Measurements from ENCODE around the gene CAMTA1. TPM values are rescaled to one million over a fixed set of nuclear protein-coding genes. Genes with fewer than 3 reads are reported as not detected.

The CAMTA1 gene
- total RNA-seq, 2 donors from 2014 or later: 100 to 102 TPM

DNA sequence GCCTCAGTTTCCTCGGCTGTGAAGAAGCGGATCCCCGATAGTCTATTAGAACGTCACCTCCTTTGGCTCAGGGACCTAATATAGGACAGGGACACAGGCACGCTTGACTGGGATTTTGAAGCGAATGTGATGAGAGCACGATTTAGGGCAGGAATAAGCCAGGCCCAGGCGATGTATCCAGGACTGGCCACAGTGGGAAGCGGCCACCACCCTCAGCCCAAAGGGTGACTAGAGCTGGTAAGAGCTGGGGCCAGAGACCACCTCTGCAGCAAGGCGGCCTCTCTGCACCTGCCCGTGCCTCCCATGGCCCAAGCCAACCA, 885.9 kb downstream of the CAMTA1 start:
- H3K9me3 ChIP-seq: no peaks in the 10 kb centered on the region
- DNase-seq (ENCODE audit: low spot score): no peak
- H3K4me3 ChIP-seq: no peak overlapping the region
- 94% methylated on average over 11 of the region's 11 CpGs for WGBS
- H3K4me1 ChIP-seq (replicated peaks): no peaks in the 10 kb centered on the region
- H3K36me3 ChIP-seq: no peaks in the 10 kb centered on the region
- H3K27me3 ChIP-seq (replicated peaks; ENCODE audit: insufficient read depth): no peaks in the 10 kb centered on the region
- no peak overlapping the region for H3K27ac ChIP-seq
- no peak for TF ChIP-seq POLR2A (IDR thresholded peaks at IDR 0.05)
- no peak for TF ChIP-seq POLR2AphosphoS5 (IDR thresholded peaks at IDR 0.05)
- TF ChIP-seq, protein P1, sequence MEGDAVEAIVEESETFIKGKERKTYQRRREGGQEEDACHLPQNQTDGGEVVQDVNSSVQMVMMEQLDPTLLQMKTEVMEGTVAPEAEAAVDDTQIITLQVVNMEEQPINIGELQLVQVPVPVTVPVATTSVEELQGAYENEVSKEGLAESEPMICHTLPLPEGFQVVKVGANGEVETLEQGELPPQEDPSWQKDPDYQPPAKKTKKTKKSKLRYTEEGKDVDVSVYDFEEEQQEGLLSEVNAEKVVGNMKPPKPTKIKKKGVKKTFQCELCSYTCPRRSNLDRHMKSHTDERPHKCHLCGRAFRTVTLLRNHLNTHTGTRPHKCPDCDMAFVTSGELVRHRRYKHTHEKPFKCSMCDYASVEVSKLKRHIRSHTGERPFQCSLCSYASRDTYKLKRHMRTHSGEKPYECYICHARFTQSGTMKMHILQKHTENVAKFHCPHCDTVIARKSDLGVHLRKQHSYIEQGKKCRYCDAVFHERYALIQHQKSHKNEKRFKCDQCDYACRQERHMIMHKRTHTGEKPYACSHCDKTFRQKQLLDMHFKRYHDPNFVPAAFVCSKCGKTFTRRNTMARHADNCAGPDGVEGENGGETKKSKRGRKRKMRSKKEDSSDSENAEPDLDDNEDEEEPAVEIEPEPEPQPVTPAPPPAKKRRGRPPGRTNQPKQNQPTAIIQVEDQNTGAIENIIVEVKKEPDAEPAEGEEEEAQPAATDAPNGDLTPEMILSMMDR (IDR thresholded peaks at IDR 0.05): no peak
- intact Hi-C loops (cut with DNase I): no loop called here

DNA sequence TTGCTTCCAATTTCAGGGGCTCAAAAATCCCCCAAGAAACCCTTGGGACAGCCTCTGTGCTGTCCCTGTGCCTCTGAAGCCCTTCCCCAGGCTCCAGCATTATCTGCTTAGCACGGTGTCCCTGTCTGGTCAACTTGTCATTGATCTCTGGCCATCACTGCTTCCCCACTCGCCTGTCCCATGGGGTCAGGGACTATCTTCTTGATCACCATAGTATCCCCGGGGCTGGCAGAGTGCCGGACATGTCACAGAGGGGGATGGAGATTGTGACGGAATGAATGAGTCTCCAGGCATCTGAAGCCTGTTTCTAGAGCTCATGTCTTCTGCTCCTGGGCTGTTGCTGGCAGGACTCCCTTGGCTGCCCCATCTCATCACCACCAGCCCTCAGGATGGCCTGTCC, 886.4 kb downstream of the CAMTA1 start:
- intact Hi-C loops (cut with DNase I): no loop called here
- Histone ChIP-seq H3K27ac (no peak overlapping the region), H3K27me3 (replicated peaks; ENCODE audit: insufficient read depth) (no peaks in the 10 kb centered on the region), H3K9me3 (no peaks in the 10 kb centered on the region), H3K4me3 (no peak overlapping the region), H3K36me3 (no peaks in the 10 kb centered on the region), H3K4me1 (replicated peaks) (no peaks in the 10 kb centered on the region)
- WGBS: 86% methylated on average over 5 of the region's 5 CpGs
- DNase-seq (ENCODE audit: low spot score): no peak
- TF ChIP-seq POLR2AphosphoS5 (IDR thresholded peaks at IDR 0.05): no peak
- TF ChIP-seq, protein P1 (IDR thresholded peaks at IDR 0.05): no peak
- TF ChIP-seq POLR2A (IDR thresholded peaks at IDR 0.05): no peak

DNA sequence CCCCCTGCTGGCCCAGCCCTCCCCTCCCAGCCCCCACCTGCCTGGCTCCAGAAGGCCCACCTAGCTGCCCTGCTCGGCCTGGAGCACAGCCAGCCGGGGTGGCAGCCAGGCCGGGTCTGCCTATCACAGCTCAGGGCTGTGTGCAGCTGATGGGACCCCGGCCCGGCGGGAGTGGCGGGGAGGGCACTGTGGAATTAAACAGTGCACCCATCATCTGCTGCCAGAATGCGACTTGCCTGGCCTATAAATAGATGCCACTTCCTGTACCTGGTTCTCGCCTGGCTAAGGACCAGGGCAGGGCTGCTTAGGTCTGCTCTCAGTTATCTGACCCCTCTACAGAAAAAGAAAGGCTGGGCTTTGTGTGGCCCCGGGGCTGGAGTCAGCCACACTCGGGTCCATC, 887.6 kb downstream of the CAMTA1 start:
- Histone ChIP-seq H3K9me3 (no peaks in the 10 kb centered on the region), H3K4me3 (no peak overlapping the region), H3K27ac (no peak overlapping the region), H3K27me3 (replicated peaks; ENCODE audit: insufficient read depth) (no peaks in the 10 kb centered on the region), H3K36me3 (no peaks in the 10 kb centered on the region), H3K4me1 (replicated peaks) (no peaks in the 10 kb centered on the region)
- no peak for DNase-seq (ENCODE audit: low spot score)
- intact Hi-C loops (cut with DNase I): no loop called here
- TF ChIP-seq POLR2AphosphoS5 (IDR thresholded peaks at IDR 0.05) (no peak), POLR2A (IDR thresholded peaks at IDR 0.05) (no peak)
- TF ChIP-seq, protein P1 (IDR thresholded peaks at IDR 0.05): no peak
- 51% methylated on average over 5 of the region's 11 CpGs for WGBS

GRCh38 chr1:7674972-7675371, 889.7 kb downstream of the CAMTA1 start:
- TF ChIP-seq POLR2A (IDR thresholded peaks at IDR 0.05): no peak
- no peak for TF ChIP-seq POLR2AphosphoS5 (IDR thresholded peaks at IDR 0.05)
- TF ChIP-seq, protein P1 (IDR thresholded peaks at IDR 0.05): no peak
- Histone ChIP-seq H3K4me1 (replicated peaks) (peaks cover 5% of the 10 kb centered on the region), H3K9me3 (no peaks in the 10 kb centered on the region), H3K27ac (no peak overlapping the region), H3K4me3 (no peak overlapping the region), H3K27me3 (replicated peaks; ENCODE audit: insufficient read depth) (no peaks in the 10 kb centered on the region), H3K36me3 (no peaks in the 10 kb centered on the region)
- no peak for DNase-seq (ENCODE audit: low spot score)
- intact Hi-C loops (cut with DNase I): no loop called here
- 79% methylated on average over 4 of the region's 4 CpGs for WGBS

DNA sequence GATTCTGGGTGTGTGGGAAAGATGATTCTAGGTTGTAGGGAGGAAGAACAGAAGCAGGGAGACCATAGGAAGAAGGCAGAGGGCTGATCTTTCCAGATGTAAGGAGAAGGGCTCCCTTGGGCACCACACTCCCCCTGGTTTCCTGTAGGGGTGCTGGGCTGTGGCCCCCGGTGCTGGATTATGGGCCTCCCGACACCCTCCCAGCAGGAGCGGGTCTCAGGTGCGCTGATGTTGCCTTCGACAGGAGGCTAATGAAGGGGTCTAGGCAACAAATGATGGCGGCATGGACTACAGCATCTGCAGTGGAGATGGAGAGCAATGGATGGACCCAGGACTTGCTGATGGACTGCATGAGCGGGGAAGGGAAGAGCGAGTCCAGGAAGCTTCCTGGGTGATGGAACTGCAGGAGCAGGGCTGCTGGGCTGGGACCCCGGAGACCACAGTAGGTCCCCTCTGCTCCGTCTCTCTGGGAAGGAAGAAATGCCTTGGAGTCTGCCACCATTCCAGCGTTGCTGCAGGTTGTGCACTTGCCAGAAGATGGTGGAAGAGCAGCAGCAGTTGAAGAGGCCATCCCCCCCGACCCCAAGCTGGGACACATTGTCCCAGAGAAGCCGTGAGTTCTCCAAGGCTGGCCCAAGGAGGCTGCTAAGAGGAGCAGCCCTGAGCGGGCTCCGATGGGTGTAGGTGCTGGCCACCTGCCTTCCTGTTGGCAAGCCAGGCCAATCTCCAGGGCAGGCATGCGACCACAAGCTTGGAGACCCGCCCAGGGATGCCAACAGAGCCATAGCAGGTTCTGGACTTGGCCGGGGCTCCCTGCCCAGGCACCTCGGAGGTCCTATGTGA, 890.4 kb downstream of the CAMTA1 start:
- intact Hi-C loops (cut with DNase I): no loop called here
- no peaks in the 10 kb centered on the region for H3K36me3 ChIP-seq
- no peaks in the 10 kb centered on the region for H3K27me3 ChIP-seq (replicated peaks; ENCODE audit: insufficient read depth)
- peaks cover 5% of the 10 kb centered on the region for H3K4me1 ChIP-seq (replicated peaks)
- H3K27ac ChIP-seq: no peak overlapping the region
- TF ChIP-seq POLR2A (IDR thresholded peaks at IDR 0.05): no peak
- TF ChIP-seq POLR2AphosphoS5 (IDR thresholded peaks at IDR 0.05): no peak
- TF ChIP-seq, protein P1 (IDR thresholded peaks at IDR 0.05): no peak
- H3K9me3 ChIP-seq: no peaks in the 10 kb centered on the region
- no peak for DNase-seq (ENCODE audit: low spot score)
- no peak overlapping the region for H3K4me3 ChIP-seq
- WGBS: 81% methylated on average over 18 of the region's 19 CpGs

Measured in prostate gland (tissue), 2 donors.